Activated CD8-positive, alpha-beta T cell treated with anti-CD3 and anti-CD28 coated beads, Interleukin-2, amount 10 ng/mL, durations not matched to agents 7 days and 5 days (primary cell): ENCODE measurements around the gene ABI3BP. TPM values are rescaled to one million over a fixed set of nuclear protein-coding genes. Genes with fewer than 3 reads are reported as not detected.

Experiments used
- ATAC-seq: fragments of 150-1000 bp; cut with Tn5 transposase; one replicate; pipeline ENCODE4 v1.10.0; 2021; ENCODE audit warnings: moderate library complexity
- CTCF ChIA-PET: fragments of 350-600 bp; sonication (Branson Sonifier 250); formaldehyde crosslinking; loops from one replicate; lab custom pipeline; 2021; ENCODE audit warnings: antibody characterized with exemption; lab: Charles Lee
- POLR2A ChIA-PET: fragments of 350-600 bp; sonication (Branson Sonifier 250); formaldehyde crosslinking; loops from one replicate; lab custom pipeline; 2021; ENCODE audit warnings: antibody characterized with exemption; lab: Charles Lee
- DNase-seq: peaks from one replicate; pipeline ENCODE4 v3.0.0-alpha.2; 2020
- H3K27ac Mint-ChIP-seq: one replicate; pipeline ENCODE4 v1.8.0; 2021; ENCODE audit warnings: mild to moderate bottlenecking, mixed read lengths
- H3K27me3 Mint-ChIP-seq: one replicate; pipeline ENCODE4 v1.8.0; 2021; ENCODE audit warnings: low read depth, mixed read lengths
- H3K36me3 Mint-ChIP-seq: one replicate; pipeline ENCODE4 v1.8.0; 2021; ENCODE audit warnings: low read depth, mixed read lengths
- H3K4me1 Mint-ChIP-seq: one replicate; pipeline ENCODE4 v1.8.0; 2021; ENCODE audit warnings: low read depth, mixed read lengths
- H3K4me3 Mint-ChIP-seq: one replicate; pipeline ENCODE4 v1.8.0; 2021; ENCODE audit warnings: mild to moderate bottlenecking, mixed read lengths
- H3K9me3 Mint-ChIP-seq: one replicate; pipeline ENCODE4 v1.8.0; 2022; ENCODE audit warnings: mixed read lengths; ENCODE audit not compliant: insufficient read depth
- total RNA-seq, 2 experiments: library from RNA; stranded (reverse); gene quantifications; one replicate each; pipeline ENCODE4 v1.2.3, GENCODE V29; 2021

Gene ABI3BP
- total RNA-seq, 2 experiments from 2014 or later = 0.16 TPM; not detected in 1

- DNase-seq = no peak
- H3K9me3 Mint-ChIP-seq = no peaks in the 10 kb centered on the region
- no peaks in the 10 kb centered on the region for H3K36me3 Mint-ChIP-seq
- CTCF ChIA-PET = interaction anchor here (0.6 kb wide), 1 partner anchor 19 kb away, joined by 4 read pairs; no protein-coding TSS in a partner anchor
- no peak overlapping the region for H3K27ac Mint-ChIP-seq
- POLR2A ChIA-PET = no interaction called here
- H3K4me3 Mint-ChIP-seq = no peak overlapping the region
- no peaks in the 10 kb centered on the region for H3K4me1 Mint-ChIP-seq
- no peak for ATAC-seq
- no peaks in the 10 kb centered on the region for H3K27me3 Mint-ChIP-seq
Observed at GRCh38 chr3:100777271-100777670, 215.9 kb downstream of the ABI3BP start.

DNA sequence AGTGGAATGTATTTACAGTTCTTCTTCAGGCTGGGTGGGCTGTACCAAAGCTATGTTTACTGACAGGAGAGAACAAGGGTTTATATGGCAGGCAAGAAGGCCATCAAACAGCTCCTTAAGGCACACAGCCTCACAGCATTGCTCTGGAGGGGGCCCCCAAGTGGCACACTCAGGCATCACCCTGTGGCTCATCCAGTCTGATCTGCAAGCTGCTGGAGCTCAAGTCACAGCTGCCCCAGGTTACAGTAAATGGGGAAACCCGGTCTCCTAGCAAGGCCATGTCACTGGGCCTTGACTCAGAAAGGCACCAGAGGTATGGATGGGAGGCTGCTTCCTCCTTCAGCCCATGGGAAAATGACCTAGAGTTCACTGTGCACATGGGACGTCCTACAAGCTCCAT is 216.5 kb downstream of the ABI3BP start:
- POLR2A ChIA-PET = no interaction called here
- Mint-ChIP-seq H3K9me3 (no peaks in the 10 kb centered on the region), H3K36me3 (no peaks in the 10 kb centered on the region), H3K27me3 (no peaks in the 10 kb centered on the region), H3K4me1 (no peaks in the 10 kb centered on the region), H3K4me3 (no peak overlapping the region), H3K27ac (no peak overlapping the region)
- DNase-seq (no peak), ATAC-seq (no peak)
- CTCF ChIA-PET = no interaction called here

DNA sequence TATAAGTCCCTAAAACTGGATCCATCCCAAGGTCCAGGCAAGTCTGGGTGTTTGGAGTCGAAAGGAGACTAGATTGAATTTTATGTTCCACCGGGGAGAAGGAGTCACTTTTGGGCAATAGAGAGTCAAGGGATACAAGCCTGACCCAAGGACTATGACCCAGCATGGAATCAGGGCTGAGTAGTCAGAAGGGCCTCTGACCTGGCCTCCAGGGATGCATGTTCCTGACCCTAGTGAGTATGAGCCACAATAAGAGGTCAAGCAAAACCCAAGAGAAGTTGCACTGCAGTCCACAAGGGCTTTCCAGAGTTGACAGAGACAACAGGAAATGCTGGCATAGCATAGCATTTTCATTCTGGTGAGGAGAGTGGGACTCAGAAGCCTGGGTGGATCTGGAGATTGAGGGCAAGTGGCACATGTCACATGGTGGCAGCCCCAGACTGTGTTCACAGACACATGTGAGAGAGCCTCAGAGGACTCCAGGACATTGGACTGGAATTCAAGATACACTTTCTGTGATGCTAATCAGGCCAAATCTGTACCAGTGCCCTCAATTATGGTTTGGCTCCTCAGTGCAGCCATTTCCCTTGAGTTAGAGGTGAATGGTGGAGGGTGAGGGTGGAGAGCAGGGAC is 217.0 kb downstream of the ABI3BP start:
- H3K27me3 Mint-ChIP-seq = no peaks in the 10 kb centered on the region
- ChIA-PET POLR2A (no interaction called here), CTCF (no interaction called here)
- no peak for DNase-seq
- no peaks in the 10 kb centered on the region for H3K4me1 Mint-ChIP-seq
- no peak overlapping the region for H3K27ac Mint-ChIP-seq
- H3K9me3 Mint-ChIP-seq = no peaks in the 10 kb centered on the region
- no peak overlapping the region for H3K4me3 Mint-ChIP-seq
- no peak for ATAC-seq
- H3K36me3 Mint-ChIP-seq = no peaks in the 10 kb centered on the region

DNA sequence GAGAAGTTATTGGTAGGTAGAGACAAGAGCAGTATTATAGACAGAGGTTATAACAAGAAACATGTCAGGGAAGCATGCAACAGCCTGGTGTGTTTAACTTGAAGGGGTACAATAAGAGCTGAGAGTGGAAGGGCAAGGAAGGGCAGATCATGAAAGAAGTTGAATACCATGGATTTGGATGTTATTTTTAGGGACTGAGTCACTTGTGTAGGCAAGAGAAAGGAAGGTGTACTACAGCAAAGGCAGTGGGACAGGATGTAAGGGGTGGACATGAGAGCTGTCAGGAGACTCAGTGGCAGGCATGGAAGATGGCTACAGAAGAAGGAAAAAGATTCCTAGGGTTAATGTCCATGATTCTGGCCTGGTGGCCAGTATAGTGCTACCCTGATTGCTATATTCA is 217.6 kb downstream of the ABI3BP start:
- DNase-seq = no peak
- ChIA-PET CTCF (no interaction called here), POLR2A (no interaction called here)
- Mint-ChIP-seq H3K27me3 (no peaks in the 10 kb centered on the region), H3K4me3 (no peak overlapping the region), H3K4me1 (no peaks in the 10 kb centered on the region), H3K27ac (no peak overlapping the region), H3K36me3 (no peaks in the 10 kb centered on the region), H3K9me3 (no peaks in the 10 kb centered on the region)
- no peak for ATAC-seq

- DNase-seq (no peak), ATAC-seq (no peak)
- ChIA-PET POLR2A (no interaction called here), CTCF (no interaction called here)
- Mint-ChIP-seq H3K9me3 (no peaks in the 10 kb centered on the region), H3K27ac (no peak overlapping the region), H3K4me1 (no peaks in the 10 kb centered on the region), H3K36me3 (no peaks in the 10 kb centered on the region), H3K4me3 (no peak overlapping the region), H3K27me3 (no peaks in the 10 kb centered on the region)
Observed at GRCh38 chr3:100775226-100775625, 218.0 kb downstream of the ABI3BP start.

DNA sequence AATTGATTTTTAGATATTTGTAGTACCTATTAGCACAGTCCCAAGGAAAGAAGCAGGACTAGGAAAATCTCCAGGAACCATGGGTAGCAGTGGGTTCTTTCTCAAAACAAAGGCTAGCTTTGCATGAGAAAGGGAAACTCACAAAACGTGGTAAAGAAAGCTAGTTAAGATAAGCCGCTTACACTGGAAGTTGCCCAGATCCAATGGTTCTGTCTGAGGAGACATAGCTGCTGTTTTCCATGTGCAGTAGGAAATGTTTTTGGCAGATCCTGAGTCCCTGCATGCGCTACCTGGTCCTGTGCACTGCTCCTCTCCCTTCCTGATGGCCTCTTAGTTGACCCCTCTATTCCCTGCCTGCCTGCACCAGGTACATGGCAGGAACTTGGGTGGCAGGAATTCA is 223.5 kb downstream of the ABI3BP start:
- no peak overlapping the region for H3K4me3 Mint-ChIP-seq
- DNase-seq = no peak
- POLR2A ChIA-PET = no interaction called here
- H3K27ac Mint-ChIP-seq = no peak overlapping the region
- peaks cover 2% of the 10 kb centered on the region for H3K27me3 Mint-ChIP-seq
- no peaks in the 10 kb centered on the region for H3K9me3 Mint-ChIP-seq
- peaks cover 12% of the 10 kb centered on the region for H3K4me1 Mint-ChIP-seq
- no peak for ATAC-seq
- H3K36me3 Mint-ChIP-seq = no peaks in the 10 kb centered on the region
- CTCF ChIA-PET = no interaction called here

DNA sequence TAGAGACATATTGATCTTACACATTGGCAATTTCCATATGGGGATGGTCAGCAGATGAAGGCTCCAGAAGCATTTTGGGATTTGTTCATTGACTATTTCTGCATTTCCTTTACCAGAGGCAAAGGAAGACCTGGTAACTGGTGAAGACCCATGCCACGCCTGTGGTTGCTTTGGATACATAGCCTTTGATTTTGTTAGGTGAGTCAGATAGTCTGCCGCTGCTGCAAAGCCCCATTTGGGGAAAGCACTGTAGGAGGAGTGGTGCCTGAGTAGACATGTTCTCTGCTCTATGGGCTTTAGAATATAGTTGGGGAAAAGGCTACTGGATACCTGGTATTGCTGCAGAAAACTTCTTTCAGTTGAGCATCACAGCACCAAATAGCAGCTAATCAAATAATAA is 227.2 kb downstream of the ABI3BP start:
- peaks cover 13% of the 10 kb centered on the region for H3K4me1 Mint-ChIP-seq
- no peaks in the 10 kb centered on the region for H3K9me3 Mint-ChIP-seq
- H3K4me3 Mint-ChIP-seq = no peak overlapping the region
- CTCF ChIA-PET = no interaction called here
- no peaks in the 10 kb centered on the region for H3K36me3 Mint-ChIP-seq
- DNase-seq = peak; percentile 26
- ATAC-seq = peak; percentile 47
- H3K27ac Mint-ChIP-seq = no peak overlapping the region
- POLR2A ChIA-PET = no interaction called here
- H3K27me3 Mint-ChIP-seq = peaks cover 2% of the 10 kb centered on the region

DNA sequence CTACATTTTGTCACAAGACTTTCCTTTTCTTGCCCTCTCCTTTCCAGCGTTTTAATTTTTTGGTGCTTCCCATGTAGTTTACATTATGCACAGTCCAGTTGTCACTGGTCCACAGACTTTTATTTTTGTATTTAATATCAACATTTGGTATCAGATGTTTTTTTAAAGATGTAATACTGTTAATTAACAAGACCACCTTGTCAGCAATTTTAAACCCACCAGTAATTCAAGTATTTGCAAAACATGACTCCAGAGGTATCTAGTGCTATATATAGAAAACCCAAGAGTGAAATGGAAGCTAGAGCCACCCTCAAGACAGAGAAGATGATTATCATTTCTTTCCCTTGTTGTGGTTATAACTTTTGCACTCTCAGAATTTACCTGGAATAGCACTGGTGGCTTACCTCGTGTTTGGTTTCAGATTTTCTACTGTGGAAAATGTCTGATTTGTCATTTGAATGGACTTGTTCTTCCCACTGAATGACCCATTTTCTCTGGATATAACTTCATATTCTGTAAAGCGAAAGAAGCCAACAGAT is 227.7 kb downstream of the ABI3BP start:
- ATAC-seq (peak; percentile 53), DNase-seq (no peak)
- no peaks in the 10 kb centered on the region for H3K36me3 Mint-ChIP-seq
- peaks cover 13% of the 10 kb centered on the region for H3K4me1 Mint-ChIP-seq
- H3K27ac Mint-ChIP-seq = no peak overlapping the region
- H3K27me3 Mint-ChIP-seq = peaks cover 2% of the 10 kb centered on the region
- ChIA-PET CTCF (no interaction called here), POLR2A (no interaction called here)
- no peak overlapping the region for H3K4me3 Mint-ChIP-seq
- no peaks in the 10 kb centered on the region for H3K9me3 Mint-ChIP-seq

- Mint-ChIP-seq H3K36me3 (no peaks in the 10 kb centered on the region), H3K27ac (no peak overlapping the region), H3K9me3 (no peaks in the 10 kb centered on the region), H3K4me3 (no peak overlapping the region), H3K4me1 (peaks cover 13% of the 10 kb centered on the region), H3K27me3 (no peaks in the 10 kb centered on the region)
- CTCF ChIA-PET = interaction anchor here (0.8 to 2.9 kb wide), 5 partner anchors 9 to 51 kb away, joined by 3 to 6 read pairs (median 4); no protein-coding TSS in a partner anchor
- no peak for DNase-seq
- no peak for ATAC-seq
- POLR2A ChIA-PET = no interaction called here
Observed at GRCh38 chr3:100761951-100762350, 231.3 kb downstream of the ABI3BP start.

DNA sequence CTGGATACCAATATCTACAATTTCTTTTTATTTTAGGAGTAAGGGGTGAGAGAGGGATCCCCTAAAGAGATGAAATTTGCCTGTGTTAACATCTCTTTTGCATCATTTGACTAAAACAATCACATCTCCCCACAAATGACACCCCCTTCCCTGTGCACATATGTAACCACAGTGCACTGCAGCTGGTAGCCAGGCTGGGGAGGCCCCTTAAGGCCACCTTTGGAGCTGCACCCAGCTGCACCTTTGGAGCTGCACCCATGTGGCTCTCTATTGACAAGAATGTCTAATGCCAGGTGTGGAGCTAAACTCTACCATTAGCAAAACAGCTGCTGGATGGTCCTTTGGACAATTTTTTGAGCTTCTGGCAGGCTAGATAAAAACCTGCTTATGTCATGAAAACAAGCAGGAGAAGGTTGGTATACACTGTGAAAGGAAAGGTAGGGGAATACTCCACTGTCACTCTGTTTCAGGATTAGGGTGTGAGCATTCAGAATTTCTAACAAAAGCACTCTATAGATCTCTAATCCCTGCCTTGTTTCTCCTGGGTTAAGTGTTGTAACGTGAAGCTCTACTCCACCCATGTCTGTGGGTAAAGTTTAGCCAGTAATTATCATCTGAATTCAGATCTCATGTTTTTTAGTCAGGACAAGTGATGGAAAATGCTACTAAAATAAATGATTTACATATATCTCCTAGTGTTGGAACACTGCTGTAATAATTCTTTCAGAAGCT is 231.8 kb downstream of the ABI3BP start:
- peak; percentile 26 for DNase-seq
- Mint-ChIP-seq H3K4me1 (peaks cover 13% of the 10 kb centered on the region), H3K27me3 (no peaks in the 10 kb centered on the region), H3K36me3 (no peaks in the 10 kb centered on the region), H3K27ac (no peak overlapping the region), H3K4me3 (no peak overlapping the region), H3K9me3 (no peaks in the 10 kb centered on the region)
- peak; percentile 73 for ATAC-seq
- ChIA-PET CTCF (interaction anchor here (0.8 to 2.9 kb wide), 6 partner anchors 9 to 51 kb away, joined by 3 to 6 read pairs (median 4); no protein-coding TSS in a partner anchor), POLR2A (interaction anchor here (0.6 kb wide), 1 partner anchor 1713 kb away, joined by 3 read pairs; no protein-coding TSS in a partner anchor)

GRCh38 chr3:100760377-100760776 is 232.8 kb downstream of the ABI3BP start:
- Mint-ChIP-seq H3K27ac (no peak overlapping the region), H3K9me3 (no peaks in the 10 kb centered on the region), H3K36me3 (no peaks in the 10 kb centered on the region), H3K27me3 (no peaks in the 10 kb centered on the region), H3K4me1 (peaks cover 4% of the 10 kb centered on the region), H3K4me3 (no peak overlapping the region)
- CTCF ChIA-PET = interaction anchor here (1.1 to 2.9 kb wide), 3 partner anchors 19 to 359 kb away, joined by 3 to 6 read pairs (median 3); partner anchors contain the start of gene LNP1
- no peak for ATAC-seq
- POLR2A ChIA-PET = no interaction called here
- DNase-seq = no peak

GRCh38 chr3:100759950-100760349 is 233.3 kb downstream of the ABI3BP start:
- Mint-ChIP-seq H3K36me3 (peaks cover 4% of the 10 kb centered on the region), H3K4me1 (peaks cover 2% of the 10 kb centered on the region), H3K27ac (no peak overlapping the region), H3K27me3 (no peaks in the 10 kb centered on the region), H3K9me3 (no peaks in the 10 kb centered on the region), H3K4me3 (no peak overlapping the region)
- no peak for DNase-seq
- ATAC-seq = no peak
- CTCF ChIA-PET = interaction anchor here (1.0 to 2.9 kb wide), 4 partner anchors 19 to 358 kb away, joined by 3 to 6 read pairs (median 4); partner anchors contain the start of gene LNP1
- POLR2A ChIA-PET = no interaction called here
